HCT116 (cell line): ENCODE results near the gene STYXL1. TPM values are rescaled to one million over a fixed set of nuclear protein-coding genes. Genes with fewer than 3 reads are reported as not detected.
"Not testable (repeated sequence)": the region's sequence is repeated elsewhere in the genome, so short reads cannot be mapped to it uniquely, and the experiment has no call there.

Source experiments
- ATAC-seq: fragments of 200-7000 bp; cut with Tn5 transposase; 2 replicates; pipeline ENCODE4 v1.9.1; 2020; ENCODE audit warnings: mild to moderate bottlenecking, moderate library complexity
- BruUV-seq: library from RNA; stranded (reverse); fragments of 400-500 nt; replicated peaks from 2 replicates; lab custom pipeline; 2021; lab: Mats Ljungman, UMichigan
- CTCF ChIA-PET: fragments of 300-600 bp; sonication (Branson Sonifier 250); formaldehyde crosslinking; loops from one replicate; lab custom pipeline; 2021; ENCODE audit warnings: antibody characterized with exemption; lab: Charles Lee
- POLR2A ChIA-PET: fragments of 300-600, 350-600 bp; sonication (Branson Sonifier 250); formaldehyde crosslinking; loops from one replicate; lab custom pipeline; 2021; ENCODE audit warnings: antibody characterized with exemption; lab: Charles Lee
- RAD21 ChIA-PET, 2 experiments: fragments of 300-600 bp; sonication (Branson Sonifier 250); formaldehyde crosslinking; loops; one replicate each; lab custom pipeline; 2023; ENCODE audit warnings: low total read pairs in 2 of 2; ENCODE audit not compliant: uncharacterized antibody in 2 of 2, unreplicated experiment in 2 of 2, low non-redundant PET in 1 of 2; lab: Charles Lee
- DNase-seq: peaks from one replicate; pipeline ENCODE4 v3.0.0-alpha.2; 2010; ENCODE audit warnings: low read depth, low spot score
- H2AFZ ChIP-seq: fragments of 200-600 bp; shearing (Covaris generic), sonication (generic); 2 replicates; pipeline ENCODE4 v1.6.1; 2017; ENCODE audit warnings: low read depth, mixed run types, mixed read lengths, antibody characterized with exemption, low read length; ENCODE audit not compliant: poor library complexity, severe bottlenecking
- H3K27ac ChIP-seq: 2 replicates; pipeline ENCODE4 v1.5.1; 2012; ENCODE audit warnings: low read depth, low read length
- H3K27me3 ChIP-seq: fragments of 200-600 bp; sonication (generic); 2 replicates; pipeline ENCODE4 v1.6.1; 2016; ENCODE audit warnings: mixed run types, low read length, mixed read lengths; ENCODE audit not compliant: insufficient read depth
- H3K36me3 ChIP-seq, 2 experiments: fragments of 200-500 bp in 1 of 2; fragments of 200-600 bp in 1 of 2; sonication (Bioruptor generic) in 1 of 2; sonication (generic) in 1 of 2; 2 replicates each; pipeline versions ENCODE4 v1.5.1 to v1.6.1; 2014 to 2016; ENCODE audit warnings: low read length in 2 of 2, inconsistent platforms in 1 of 2, mixed read lengths in 1 of 2, mixed run types in 1 of 2; ENCODE audit not compliant: insufficient read depth in 2 of 2, control insufficient read depth in 1 of 2
- H3K4me1 ChIP-seq, 2 experiments: fragments of 200-600 bp in 1 of 2; sonication (generic) in 1 of 2; 2 replicates each; pipeline versions ENCODE4 v1.5.1 to v1.6.1; 2012 to 2017; ENCODE audit warnings: low read length in 2 of 2, inconsistent platforms in 1 of 2, mild to moderate bottlenecking in 1 of 2, mixed read lengths in 1 of 2, mixed run types in 1 of 2, moderate library complexity in 1 of 2; ENCODE audit not compliant: insufficient read depth in 2 of 2, control insufficient read depth in 1 of 2
- H3K4me2 ChIP-seq: fragments of 200-600 bp; sonication (generic); 2 replicates; pipeline ENCODE4 v1.6.1; 2017; ENCODE audit warnings: mixed run types, low read length, mixed read lengths
- H3K4me3 ChIP-seq, 2 experiments: fragments of 200-600 bp in 1 of 2; sonication (generic) in 1 of 2; replicated peaks in 1 of 2; 2 replicates each; pipeline ENCODE4 v1.5.1; 2011 to 2016; ENCODE audit warnings: low read length in 2 of 2, control low read depth in 1 of 2, low read depth in 1 of 2, mild to moderate bottlenecking in 1 of 2, mixed read lengths in 1 of 2, mixed run types in 1 of 2
- H3K79me2 ChIP-seq: fragments of 200-600 bp; sonication (generic); 2 replicates; pipeline ENCODE4 v1.6.1; 2017; ENCODE audit warnings: mild to moderate bottlenecking, mixed run types, low read length, moderate library complexity, mixed read lengths; ENCODE audit not compliant: insufficient read depth
- H3K9ac ChIP-seq: fragments of 200-600 bp; sonication (generic); 2 replicates; pipeline ENCODE4 v1.6.1; 2016; ENCODE audit warnings: low read length, mixed read lengths
- H3K9me2 ChIP-seq: fragments of 200-600 bp; sonication (generic), shearing (Covaris generic); 2 replicates; pipeline ENCODE4 v1.6.1; 2017; ENCODE audit warnings: mixed run types, mild to moderate bottlenecking, moderate library complexity; ENCODE audit not compliant: insufficient read depth
- H3K9me3 ChIP-seq, 2 experiments: fragments of 200-500 bp in 1 of 2; fragments of 200-600 bp in 1 of 2; sonication (Bioruptor generic) in 1 of 2; sonication (generic) in 1 of 2; 2 replicates each; pipeline ENCODE4 v1.6.1; 2014 to 2017; ENCODE audit warnings: low read length in 2 of 2, mixed read lengths in 2 of 2, inconsistent platforms in 1 of 2, low read depth in 1 of 2, mild to moderate bottlenecking in 1 of 2, mixed run types in 1 of 2, moderate library complexity in 1 of 2; ENCODE audit not compliant: control insufficient read depth in 1 of 2, insufficient read depth in 1 of 2
- H4K20me1 ChIP-seq: fragments of 200-600 bp; sonication (generic), shearing (Covaris generic); 2 replicates; pipeline ENCODE4 v1.6.1; 2017; ENCODE audit warnings: mixed run types, mild to moderate bottlenecking, moderate library complexity; ENCODE audit not compliant: insufficient read depth
- CEBPB ChIP-seq: IDR thresholded peaks from 2 replicates; pipeline ENCODE4 v1.6.1; 2012; ENCODE audit warnings: low read depth
- CTCF ChIP-seq, 3 experiments: fragments of 200-600 bp in 1 of 3; sonication (generic) in 1 of 3; IDR thresholded peaks in 2 of 3; conservative IDR thresholded peaks in 1 of 3; 2 replicates each; pipeline ENCODE4 v1.5.1; 2012 to 2017; ENCODE audit warnings: low read depth in 2 of 3, low read length in 2 of 3, antibody characterized with exemption in 1 of 3, borderline replicate concordance in 1 of 3, control low read depth in 1 of 3, mild to moderate bottlenecking in 1 of 3, mixed read lengths in 1 of 3, mixed run types in 1 of 3, moderate library complexity in 1 of 3; ENCODE audit not compliant: insufficient read depth in 1 of 3
- EGR1 ChIP-seq: IDR thresholded peaks from 2 replicates; pipeline ENCODE4 v1.6.1; 2012; ENCODE audit warnings: low read depth
- EZH2 ChIP-seq: fragments of 200-600 bp; sonication (generic); IDR thresholded peaks from 2 replicates; pipeline ENCODE4 v1.6.1; 2017; ENCODE audit warnings: antibody characterized with exemption, mixed run types
- EZH2phosphoT487 ChIP-seq: fragments of 200-600 bp; IDR thresholded peaks from 2 replicates; pipeline ENCODE4 v1.6.1; 2018; ENCODE audit warnings: antibody characterized with exemption, borderline replicate concordance
- JUND ChIP-seq: IDR thresholded peaks from 2 replicates; pipeline ENCODE4 v1.6.1; 2012
- POLR2A ChIP-seq: IDR thresholded peaks from 2 replicates; pipeline ENCODE4 v1.7.0; 2011; ENCODE audit warnings: borderline replicate concordance; ENCODE audit not compliant: insufficient read depth, insufficient read length; ENCODE audit errors: extremely low read depth
- POLR2AphosphoS5 ChIP-seq: IDR thresholded peaks from 2 replicates; pipeline ENCODE4 v1.6.1; 2011; ENCODE audit warnings: mild to moderate bottlenecking, low read depth, low read length, moderate library complexity
- SP1 ChIP-seq: IDR thresholded peaks from 2 replicates; pipeline ENCODE4 v1.6.1; 2012; ENCODE audit warnings: low read depth
- YY1 ChIP-seq: IDR thresholded peaks from 2 replicates; pipeline ENCODE4 v1.6.1; 2011; ENCODE audit warnings: low read length, low read depth, moderate library complexity, mild to moderate bottlenecking; ENCODE audit not compliant: insufficient replicate concordance; ENCODE audit errors: extremely low read depth
- ZNF274 ChIP-seq: fragments of 200-500 bp; sonication (Bioruptor generic); IDR thresholded peaks from 2 replicates; pipeline ENCODE4 v1.6.1; 2014; ENCODE audit warnings: mild to moderate bottlenecking, low read depth, low read length, inconsistent platforms
- intact Hi-C: fragments of 100-400 bp; cut with micrococcal nuclease; formaldehyde crosslinking; loops from 2 replicates; pipeline ENCODE4 v1.10.0; 2022
- total RNA-seq: library from RNA; stranded (reverse); gene quantifications from one replicate; pipeline ENCODE4 v1.2.1, GENCODE V29; 2021; ENCODE audit not compliant: unreplicated experiment
- TF ChIP-seq, protein P1 (sequence below): IDR thresholded peaks from 2 replicates; pipeline ENCODE4 v1.6.1; 2011; ENCODE audit warnings: mild to moderate bottlenecking, low read length, moderate library complexity; ENCODE audit not compliant: insufficient replicate concordance; ENCODE audit errors: extremely low read depth

The STYXL1 gene
- total RNA-seq, 1 experiment from 2014 or later, result 32.5 TPM

GRCh38 chr7:76020031-76020714 lies 27.6 kb downstream of the STYXL1 start (continued):
- TF ChIP-seq YY1, result peak; percentile 19
- no peak for TF ChIP-seq SP1
- TF ChIP-seq, all 23 proteins: peak for 3

DNA sequence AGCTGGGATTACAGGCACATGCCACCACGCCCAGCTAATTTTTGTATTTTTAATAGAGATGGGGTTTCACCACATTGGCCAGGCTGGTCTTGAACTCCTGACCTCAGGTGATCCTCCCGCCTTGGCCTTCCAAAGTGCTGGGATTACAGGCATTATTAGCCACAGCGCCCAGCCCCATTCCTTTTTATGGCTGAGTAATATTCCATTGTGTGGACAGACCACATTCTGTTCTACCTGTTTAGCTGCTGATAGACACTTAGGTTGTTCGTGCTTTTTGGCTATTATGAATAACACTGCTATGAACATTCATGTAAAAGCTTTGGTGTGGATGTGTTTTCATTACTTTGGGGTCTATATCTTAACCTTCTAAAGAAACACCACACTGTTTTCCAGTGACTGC lies 29.3 kb downstream of the STYXL1 start:
- POLR2A ChIA-PET, H3K9me3 ChIP-seq, H3K9me2 ChIP-seq, H3K36me3 ChIP-seq, H4K20me1 ChIP-seq, CTCF ChIA-PET, intact Hi-C loops, H3K27me3 ChIP-seq, ATAC-seq, DNase-seq, H3K4me3 ChIP-seq, BruUV-seq, H3K9ac ChIP-seq, H3K4me2 ChIP-seq, H2AFZ ChIP-seq, H3K4me1 ChIP-seq, H3K79me2 ChIP-seq, H3K27ac ChIP-seq: not testable (repeated sequence)
- RAD21 ChIA-PET, result interaction anchor here in 1 of 2 experiments (2.2 kb wide), 1 partner anchor 152 kb away, joined by 16 read pairs; no protein-coding TSS in a partner anchor

- H3K27me3 ChIP-seq, result no peaks in the 10 kb centered on the region
- H3K9me3 ChIP-seq, result no peaks in the 10 kb centered on the region
- H3K9ac ChIP-seq, result no peak overlapping the region
- intact Hi-C loops, result no loop called here
- H3K36me3 ChIP-seq, result no peaks in the 10 kb centered on the region
- H4K20me1 ChIP-seq, result no peaks in the 10 kb centered on the region
- no peaks in the 10 kb centered on the region for H3K4me1 ChIP-seq
- ChIA-PET POLR2A (no interaction called here), CTCF (interaction anchor here (1.5 kb wide), 1 partner anchor 146 kb away, joined by 3 read pairs; no protein-coding TSS in a partner anchor)
- ATAC-seq (no peak), DNase-seq (no peak)
- H3K4me3 ChIP-seq, result no peak overlapping the region
- no peaks in the 10 kb centered on the region for H3K79me2 ChIP-seq
- no peak overlapping the region for H2AFZ ChIP-seq
- no TSS peak for BruUV-seq
- H3K4me2 ChIP-seq, result no peak overlapping the region
- TF ChIP-seq EZH2phosphoT487 (no peak), CTCF (IDR thresholded peaks at IDR 0.05 in 2 of 3, conservative IDR thresholded peaks at IDR 0.05 in 1 of 3; ENCODE audit: borderline replicate concordance in 1 of 3, insufficient read depth in 1 of 3, low read depth in 2 of 3, low read length in 2 of 3) (no peak), JUND (no peak), EZH2 (no peak), EGR1 (no peak), POLR2AphosphoS5 (no peak), ZNF274 (no peak), POLR2A (no peak), CEBPB (no peak)
- TF ChIP-seq, protein P1, sequence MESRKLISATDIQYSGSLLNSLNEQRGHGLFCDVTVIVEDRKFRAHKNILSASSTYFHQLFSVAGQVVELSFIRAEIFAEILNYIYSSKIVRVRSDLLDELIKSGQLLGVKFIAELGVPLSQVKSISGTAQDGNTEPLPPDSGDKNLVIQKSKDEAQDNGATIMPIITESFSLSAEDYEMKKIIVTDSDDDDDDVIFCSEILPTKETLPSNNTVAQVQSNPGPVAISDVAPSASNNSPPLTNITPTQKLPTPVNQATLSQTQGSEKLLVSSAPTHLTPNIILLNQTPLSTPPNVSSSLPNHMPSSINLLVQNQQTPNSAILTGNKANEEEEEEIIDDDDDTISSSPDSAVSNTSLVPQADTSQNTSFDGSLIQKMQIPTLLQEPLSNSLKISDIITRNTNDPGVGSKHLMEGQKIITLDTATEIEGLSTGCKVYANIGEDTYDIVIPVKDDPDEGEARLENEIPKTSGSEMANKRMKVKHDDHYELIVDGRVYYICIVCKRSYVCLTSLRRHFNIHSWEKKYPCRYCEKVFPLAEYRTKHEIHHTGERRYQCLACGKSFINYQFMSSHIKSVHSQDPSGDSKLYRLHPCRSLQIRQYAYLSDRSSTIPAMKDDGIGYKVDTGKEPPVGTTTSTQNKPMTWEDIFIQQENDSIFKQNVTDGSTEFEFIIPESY, result no peak
- TF ChIP-seq, all 23 proteins: peak for 0
- Histone ChIP-seq H3K27ac (no peak overlapping the region), H3K9me2 (no peaks in the 10 kb centered on the region)
- RAD21 ChIA-PET, result no interaction called here
These were observed 31.4 kb downstream of the STYXL1 start for GRCh38 chr7:76016191-76016947.
